BJ (cell line): ENCODE results near the gene HEG1. TPM values are rescaled to one million over a fixed set of nuclear protein-coding genes. Genes with fewer than 3 reads are reported as not detected.

Experiments
- CTCF ChIA-PET: fragments of 350-600 bp; formaldehyde crosslinking; extraction: SDS; loops from one replicate; lab custom pipeline; 2021; ENCODE audit warnings: antibody characterized with exemption, inconsistent platforms; lab: Yijun Ruan, JAX
- POLR2A ChIA-PET: fragments of 300-600 bp; sonication (Branson Sonifier 250); formaldehyde crosslinking; extraction: SDS; loops from one replicate; lab custom pipeline; 2021; ENCODE audit warnings: antibody characterized with exemption; lab: Charles Lee
- DNase-seq: peaks from one replicate; pipeline ENCODE4 v3.0.0-alpha.2; 2011; ENCODE audit warnings: low read depth
- H3K27me3 ChIP-seq: 2 replicates; pipeline ENCODE4 v1.6.0; 2011; ENCODE audit warnings: low read length; ENCODE audit not compliant: control insufficient read depth, insufficient read depth
- H3K36me3 ChIP-seq: 2 replicates; pipeline ENCODE4 v1.5.1; 2011; ENCODE audit warnings: low read length; ENCODE audit not compliant: control insufficient read depth, insufficient read depth
- H3K4me3 ChIP-seq: 2 replicates; pipeline ENCODE4 v1.5.1; 2011; ENCODE audit warnings: low read depth, mild to moderate bottlenecking, control low read depth, low read length
- CTCF ChIP-seq: IDR thresholded peaks from 2 replicates; pipeline ENCODE4 v1.5.1; 2011; ENCODE audit warnings: low read depth, mild to moderate bottlenecking, control low read depth, inconsistent platforms, low read length, moderate library complexity; ENCODE audit not compliant: insufficient read depth
- polyA plus RNA-seq: library from polyadenylated mRNA; depleted of rRNA; stranded (reverse); fragments of >200 nt; gene quantifications from 2 replicates; pipeline ENCODE4 v1.2.3, GENCODE V29; 2011

Gene HEG1
- polyA plus RNA-seq, 1 experiment = 94.7 TPM

- H3K36me3 ChIP-seq = peaks cover 36% of the 10 kb centered on the region
- TF ChIP-seq CTCF = no peak
- H3K27me3 ChIP-seq = no peaks in the 10 kb centered on the region
- DNase-seq = no peak
- ChIA-PET CTCF (interaction anchor here (1.8 kb wide), 1 partner anchor 14 kb away, joined by 6 read pairs; no protein-coding TSS in a partner anchor), POLR2A (no interaction called here)
- H3K4me3 ChIP-seq = no peak overlapping the region
Observed at GRCh38 chr3:125023833-125024555, 31.8 kb downstream of the HEG1 start.

- CTCF ChIA-PET = interaction anchor here (0.7 to 2.5 kb wide), 5 partner anchors 11 to 141 kb away, joined by 3 to 11 read pairs (median 4); no protein-coding TSS in a partner anchor
- POLR2A ChIA-PET = no interaction called here
- DNase-seq = no peak
- no peaks in the 10 kb centered on the region for H3K27me3 ChIP-seq
- no peak overlapping the region for H3K4me3 ChIP-seq
- no peak for TF ChIP-seq CTCF
- H3K36me3 ChIP-seq = peaks cover 31% of the 10 kb centered on the region
Observed at GRCh38 chr3:125022206-125022605, 33.6 kb downstream of the HEG1 start.

- no peak overlapping the region for H3K4me3 ChIP-seq
- TF ChIP-seq CTCF = no peak
- ChIA-PET CTCF (no interaction called here), POLR2A (no interaction called here)
- peaks cover 25% of the 10 kb centered on the region for H3K36me3 ChIP-seq
- no peak for DNase-seq
- H3K27me3 ChIP-seq = no peaks in the 10 kb centered on the region
Observed at GRCh38 chr3:125019271-125019670, 36.5 kb downstream of the HEG1 start.

GRCh38 chr3:125017406-125017805, 38.4 kb downstream of the HEG1 start:
- ChIA-PET POLR2A (no interaction called here), CTCF (no interaction called here)
- no peak for TF ChIP-seq CTCF
- Histone ChIP-seq H3K27me3 (no peaks in the 10 kb centered on the region), H3K4me3 (no peak overlapping the region), H3K36me3 (peaks cover 40% of the 10 kb centered on the region)
- DNase-seq = no peak

- DNase-seq = no peak
- ChIA-PET POLR2A (no interaction called here), CTCF (no interaction called here)
- Histone ChIP-seq H3K4me3 (no peak overlapping the region), H3K27me3 (no peaks in the 10 kb centered on the region), H3K36me3 (peaks cover 53% of the 10 kb centered on the region)
- no peak for TF ChIP-seq CTCF
Observed at GRCh38 chr3:125014570-125015179, 41.1 kb downstream of the HEG1 start.
